ENCODE measurements around the gene SSH2.
A peak's percentile ranks its signal among the peaks of the same experiment; 100 is the strongest.

The SSH2 gene

GRCh38 chr17:29613352-29613837 is 316.6 kb downstream of the SSH2 start:
- Histone ChIP-seq H3K4me3 (peak overlapping the region; percentile 66), H3K27ac (peak overlapping the region; percentile 23 to 80)
- DNase-seq (ENCODE audit: low spot score) = peak; percentile 92
- TF ChIP-seq CTCF (IDR thresholded peaks at IDR 0.05) = peak; percentile 84

GRCh38 chr17:29612404-29613280 is 317.4 kb downstream of the SSH2 start:
- peak; percentile 78 for DNase-seq (ENCODE audit: low spot score)
- H3K27ac ChIP-seq = peak overlapping the region; percentile 23 to 80

GRCh38 chr17:29612094-29612403 is 318.0 kb downstream of the SSH2 start:
- no peak for DNase-seq (ENCODE audit: low spot score)

More at GRCh38 chr17:29612404-29613280, 317.4 kb downstream of the SSH2 start:
- peak overlapping the region; percentile 66 for H3K4me3 ChIP-seq
- TF ChIP-seq CTCF (IDR thresholded peaks at IDR 0.05) = no peak

GRCh38 chr17:29611351-29612093 is 318.5 kb downstream of the SSH2 start:
- DNase-seq (ENCODE audit: low spot score) = no peak
- no peak for TF ChIP-seq CTCF (IDR thresholded peaks at IDR 0.05)
- H3K4me3 ChIP-seq = no peak overlapping the region
- no peak overlapping the region for H3K27ac ChIP-seq

More at GRCh38 chr17:29612094-29612403, 318.0 kb downstream of the SSH2 start:
- Histone ChIP-seq H3K27ac (no peak overlapping the region), H3K4me3 (no peak overlapping the region)
- no peak for TF ChIP-seq CTCF (IDR thresholded peaks at IDR 0.05)

GRCh38 chr17:29610395-29610794 is 319.6 kb downstream of the SSH2 start:
- no peak overlapping the region for H3K27ac ChIP-seq
- no peak for DNase-seq (ENCODE audit: low spot score)
- H3K4me3 ChIP-seq = no peak overlapping the region
- TF ChIP-seq CTCF (IDR thresholded peaks at IDR 0.05) = no peak

- H3K4me3 ChIP-seq = no peak overlapping the region
- H3K27ac ChIP-seq = no peak overlapping the region
- DNase-seq (ENCODE audit: low spot score) = no peak
- TF ChIP-seq CTCF (IDR thresholded peaks at IDR 0.05) = no peak
These were observed 321.0 kb downstream of the SSH2 start for GRCh38 chr17:29608986-29609385.

Data from coronary artery (tissue), 2 donors.